ENCODE results near the gene CPED1.
"Not testable (repeated sequence)": the region's sequence is repeated elsewhere in the genome, so short reads cannot be mapped to it uniquely, and the experiment has no call there.

CPED1 gene

GRCh38 chr7:120981117-120981516 is 7.4 kb upstream of the CPED1 start:
- no peak for TF ChIP-seq CTCF (IDR thresholded peaks at IDR 0.05; ENCODE audit: low read depth, low read length)
- H3K4me3 ChIP-seq (ENCODE audit: low read depth, low read length), result no peak overlapping the region
- no peaks in the 10 kb centered on the region for H3K9me3 ChIP-seq (ENCODE audit: severe bottlenecking)
- no peaks in the 10 kb centered on the region for H3K27me3 ChIP-seq (ENCODE audit: insufficient read depth, low read depth, severe bottlenecking)
- H3K36me3 ChIP-seq, result no peaks in the 10 kb centered on the region; the same call in 1 of the 2 replicates
- H3K27ac ChIP-seq, result no peak overlapping the region
- no peak for DNase-seq

- Histone ChIP-seq H3K36me3 (no peaks in the 10 kb centered on the region), H3K27me3 (ENCODE audit: insufficient read depth, low read depth, severe bottlenecking) (no peaks in the 10 kb centered on the region), H3K27ac (no peak overlapping the region), H3K4me3 (ENCODE audit: low read depth, low read length) (no peak overlapping the region), H3K9me3 (ENCODE audit: severe bottlenecking) (no peaks in the 10 kb centered on the region)
- no peak for TF ChIP-seq CTCF (IDR thresholded peaks at IDR 0.05; ENCODE audit: low read depth, low read length)
- no peak for DNase-seq
Measured at GRCh38 chr7:120981888-120982615, 6.5 kb upstream of the CPED1 start.

GRCh38 chr7:120983592-120983991 is 4.9 kb upstream of the CPED1 start:
- H3K4me3 ChIP-seq (ENCODE audit: low read depth, low read length); H3K27ac ChIP-seq; H3K36me3 ChIP-seq; DNase-seq; H3K9me3 ChIP-seq (ENCODE audit: severe bottlenecking); H3K27me3 ChIP-seq (ENCODE audit: insufficient read depth, low read depth, severe bottlenecking): not testable (repeated sequence)

GRCh38 chr7:120984406-120984805 is 4.1 kb upstream of the CPED1 start:
- no peak for TF ChIP-seq CTCF (IDR thresholded peaks at IDR 0.05; ENCODE audit: low read depth, low read length)
- H3K27ac ChIP-seq, result no peak overlapping the region
- H3K4me3 ChIP-seq (ENCODE audit: low read depth, low read length), result no peak overlapping the region
- H3K27me3 ChIP-seq (ENCODE audit: insufficient read depth, low read depth, severe bottlenecking), result no peaks in the 10 kb centered on the region
- no peak for DNase-seq
- H3K36me3 ChIP-seq, result no peaks in the 10 kb centered on the region
- no peaks in the 10 kb centered on the region for H3K9me3 ChIP-seq (ENCODE audit: severe bottlenecking)

- DNase-seq, result no peak
- no peak for TF ChIP-seq CTCF (IDR thresholded peaks at IDR 0.05; ENCODE audit: low read depth, low read length)
- Histone ChIP-seq H3K27ac (no peak overlapping the region), H3K27me3 (ENCODE audit: insufficient read depth, low read depth, severe bottlenecking) (no peaks in the 10 kb centered on the region), H3K9me3 (ENCODE audit: severe bottlenecking) (no peaks in the 10 kb centered on the region), H3K4me3 (ENCODE audit: low read depth, low read length) (no peak overlapping the region), H3K36me3 (no peaks in the 10 kb centered on the region)
Measured at GRCh38 chr7:120985130-120985758, 3.3 kb upstream of the CPED1 start.

GRCh38 chr7:120985839-120986238 is 2.7 kb upstream of the CPED1 start:
- no peak overlapping the region for H3K27ac ChIP-seq
- no peaks in the 10 kb centered on the region for H3K27me3 ChIP-seq (ENCODE audit: insufficient read depth, low read depth, severe bottlenecking)
- no peaks in the 10 kb centered on the region for H3K9me3 ChIP-seq (ENCODE audit: severe bottlenecking)
- TF ChIP-seq CTCF (IDR thresholded peaks at IDR 0.05; ENCODE audit: low read depth, low read length), result no peak
- DNase-seq, result no peak
- no peak overlapping the region for H3K4me3 ChIP-seq (ENCODE audit: low read depth, low read length)
- no peaks in the 10 kb centered on the region for H3K36me3 ChIP-seq
